Astrocyte (in vitro differentiated cells and primary cell): ENCODE data around the gene MAST3.

Experiments used
- EZH2 ChIP-seq: IDR thresholded peaks from 2 replicates; pipeline ENCODE4 v1.6.1; 2012; ENCODE audit warnings: mild to moderate bottlenecking, low read length, inconsistent platforms; ENCODE audit not compliant: insufficient read depth
- TF ChIP-seq, protein P1 (sequence below): IDR thresholded peaks from 2 replicates; pipeline ENCODE4 v1.5.1; 2011; ENCODE audit warnings: low read depth, mild to moderate bottlenecking, inconsistent platforms, low read length, moderate library complexity; ENCODE audit not compliant: insufficient read depth

DNA sequence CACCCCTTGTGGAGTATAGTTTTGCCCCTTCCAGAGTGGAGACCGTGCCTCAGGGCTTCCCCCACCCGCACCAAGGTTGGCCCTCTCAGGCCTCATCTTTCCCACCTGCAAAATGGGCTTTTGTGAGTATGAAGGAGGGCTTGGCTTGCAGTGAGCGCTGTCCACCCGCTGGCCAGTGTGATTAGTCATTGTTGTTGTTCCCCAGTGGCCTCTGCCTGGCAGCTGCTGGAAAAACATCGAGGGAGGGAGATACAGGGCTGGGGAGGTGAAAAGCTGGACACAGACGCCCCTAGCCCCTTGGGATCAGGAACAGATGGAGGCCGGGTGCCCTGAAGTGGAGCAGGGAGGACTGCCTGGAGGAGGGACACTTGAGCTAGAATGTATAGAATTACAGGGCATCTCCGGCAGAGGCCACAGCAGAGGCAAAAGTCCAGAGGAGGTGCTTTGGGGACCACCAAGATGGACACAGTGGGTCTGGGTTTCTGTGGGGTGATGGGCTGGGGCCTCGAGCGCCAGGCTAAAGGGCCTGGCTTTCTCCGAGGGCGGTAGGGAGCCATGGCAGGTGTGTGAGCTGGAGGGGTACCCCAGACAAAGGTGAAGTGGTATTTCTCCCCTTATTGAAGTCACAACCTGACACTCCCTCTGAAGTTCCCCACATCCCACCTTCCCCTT lies 6.9 kb upstream of the MAST3 start:
- TF ChIP-seq, protein P1, sequence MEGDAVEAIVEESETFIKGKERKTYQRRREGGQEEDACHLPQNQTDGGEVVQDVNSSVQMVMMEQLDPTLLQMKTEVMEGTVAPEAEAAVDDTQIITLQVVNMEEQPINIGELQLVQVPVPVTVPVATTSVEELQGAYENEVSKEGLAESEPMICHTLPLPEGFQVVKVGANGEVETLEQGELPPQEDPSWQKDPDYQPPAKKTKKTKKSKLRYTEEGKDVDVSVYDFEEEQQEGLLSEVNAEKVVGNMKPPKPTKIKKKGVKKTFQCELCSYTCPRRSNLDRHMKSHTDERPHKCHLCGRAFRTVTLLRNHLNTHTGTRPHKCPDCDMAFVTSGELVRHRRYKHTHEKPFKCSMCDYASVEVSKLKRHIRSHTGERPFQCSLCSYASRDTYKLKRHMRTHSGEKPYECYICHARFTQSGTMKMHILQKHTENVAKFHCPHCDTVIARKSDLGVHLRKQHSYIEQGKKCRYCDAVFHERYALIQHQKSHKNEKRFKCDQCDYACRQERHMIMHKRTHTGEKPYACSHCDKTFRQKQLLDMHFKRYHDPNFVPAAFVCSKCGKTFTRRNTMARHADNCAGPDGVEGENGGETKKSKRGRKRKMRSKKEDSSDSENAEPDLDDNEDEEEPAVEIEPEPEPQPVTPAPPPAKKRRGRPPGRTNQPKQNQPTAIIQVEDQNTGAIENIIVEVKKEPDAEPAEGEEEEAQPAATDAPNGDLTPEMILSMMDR = no peak
- TF ChIP-seq EZH2 = no peak
